Endometrium (tissue), 2 donors: Measurements from ENCODE around the gene IQCH.
"Not testable (repeated sequence)": the region's sequence is repeated elsewhere in the genome, so short reads cannot be mapped to it uniquely, and the experiment has no call there.

ENCODE experiments used
- FAIRE-seq: peaks from 2 replicates; lab custom pipeline; 2012; peaks lifted over from hg19 to GRCh38; lab: Jason Lieb, UNC
- donor health status: control.
- donor health status: control.

The IQCH gene

GRCh38 chr15:67248011-67248505, 6.5 kb upstream of the IQCH start:
- FAIRE-seq: no peak

- no peak for FAIRE-seq
These were observed 4.8 kb upstream of the IQCH start for GRCh38 chr15:67249830-67250229.

- FAIRE-seq: no peak
These were observed 3.3 kb upstream of the IQCH start for GRCh38 chr15:67251318-67251717.

- FAIRE-seq: no peak
These were observed 1.5 kb upstream of the IQCH start for GRCh38 chr15:67253101-67253500.

GRCh38 chr15:67253549-67254237, 893 bp upstream of the IQCH start:
- no peak for FAIRE-seq

- no peak for FAIRE-seq
These were observed 1.5 kb downstream of the IQCH start for GRCh38 chr15:67256051-67256450.

- FAIRE-seq: not testable (repeated sequence)
These were observed 3.8 kb downstream of the IQCH start for GRCh38 chr15:67258412-67258811.

GRCh38 chr15:67259379-67259778, 4.8 kb downstream of the IQCH start:
- no peak for FAIRE-seq

- FAIRE-seq: no peak
These were observed 5.2 kb downstream of the IQCH start for GRCh38 chr15:67259806-67260205.

- no peak for FAIRE-seq
These were observed 12.3 kb downstream of the IQCH start for GRCh38 chr15:67266870-67267269.

GRCh38 chr15:67267440-67267839, 12.9 kb downstream of the IQCH start:
- FAIRE-seq: no peak

- no peak for FAIRE-seq
These were observed 13.7 kb downstream of the IQCH start for GRCh38 chr15:67267951-67268941.

GRCh38 chr15:67274236-67274635, 19.6 kb downstream of the IQCH start:
- FAIRE-seq: no peak

GRCh38 chr15:67276666-67277065, 22.1 kb downstream of the IQCH start:
- FAIRE-seq: no peak

GRCh38 chr15:67280217-67280616, 25.6 kb downstream of the IQCH start:
- no peak for FAIRE-seq

- no peak for FAIRE-seq
These were observed 27.1 kb downstream of the IQCH start for GRCh38 chr15:67281714-67282113.

- not testable (repeated sequence) for FAIRE-seq
These were observed 31.0 kb downstream of the IQCH start for GRCh38 chr15:67285625-67286024.

GRCh38 chr15:67286400-67286799, 31.8 kb downstream of the IQCH start:
- FAIRE-seq: not testable (repeated sequence)

- FAIRE-seq: no peak
These were observed 35.7 kb downstream of the IQCH start for GRCh38 chr15:67290319-67290718.

- FAIRE-seq: no peak
These were observed 41.6 kb downstream of the IQCH start for GRCh38 chr15:67296188-67296587.

- FAIRE-seq: no peak
These were observed 42.1 kb downstream of the IQCH start for GRCh38 chr15:67296684-67297083.

- FAIRE-seq: no peak
These were observed 45.9 kb downstream of the IQCH start for GRCh38 chr15:67300266-67301025.
